ENCODE data around the gene STX3.

- TF ChIP-seq CTCF (IDR thresholded peaks at IDR 0.05 in 8 of 11, conservative IDR thresholded peaks at IDR 0.05 in 3 of 11) (no peak), POLR2A (IDR thresholded peaks at IDR 0.05) (no peak)
Observed at GRCh38 chr11:59787255-59787588, 32.0 kb downstream of the STX3 start.

All from spleen (tissue), 7 donors.